ENCODE measurements around the gene XDH.

Gene XDH

GRCh38 chr2:31363956-31364750 is 50.4 kb downstream of the XDH start:
- no peak for DNase-seq

- no peak for DNase-seq
Observed at GRCh38 chr2:31362581-31362980, 52.0 kb downstream of the XDH start.

- DNase-seq, result no peak
Observed at GRCh38 chr2:31359229-31359628, 55.3 kb downstream of the XDH start.

- no peak for DNase-seq
Observed at GRCh38 chr2:31354837-31355236, 59.7 kb downstream of the XDH start.

GRCh38 chr2:31353179-31353578 is 61.4 kb downstream of the XDH start:
- no peak for DNase-seq

- DNase-seq, result no peak
Observed at GRCh38 chr2:31349684-31350083, 64.9 kb downstream of the XDH start.

GRCh38 chr2:31349160-31349559 is 65.4 kb downstream of the XDH start:
- DNase-seq, result no peak

- DNase-seq, result no peak
Observed at GRCh38 chr2:31348618-31349017, 65.9 kb downstream of the XDH start.

- DNase-seq, result no peak
Observed at GRCh38 chr2:31347750-31348149, 66.8 kb downstream of the XDH start.

- DNase-seq, result no peak
Observed at GRCh38 chr2:31347319-31347718, 67.2 kb downstream of the XDH start.

GRCh38 chr2:31344447-31344846 is 70.1 kb downstream of the XDH start:
- no peak for DNase-seq

GRCh38 chr2:31341351-31341750 is 73.2 kb downstream of the XDH start:
- no peak for DNase-seq

GRCh38 chr2:31339696-31340095 is 74.8 kb downstream of the XDH start:
- no peak for DNase-seq

GRCh38 chr2:31337860-31338259 is 76.7 kb downstream of the XDH start:
- DNase-seq, result no peak

- no peak for DNase-seq
Observed at GRCh38 chr2:31337197-31337596, 77.3 kb downstream of the XDH start.

GRCh38 chr2:31335921-31336585 is 78.5 kb downstream of the XDH start:
- DNase-seq, result no peak

- no peak for DNase-seq
Observed at GRCh38 chr2:31334311-31335026, 80.1 kb downstream of the XDH start.

- DNase-seq, result peak; percentile 76
Observed at GRCh38 chr2:31333527-31334183, 80.9 kb downstream of the XDH start.

GRCh38 chr2:31333046-31333445 is 81.5 kb downstream of the XDH start:
- no peak for DNase-seq

- DNase-seq, result no peak
Observed at GRCh38 chr2:31332521-31332920, 82.0 kb downstream of the XDH start.

GRCh38 chr2:31331156-31331555 is 83.4 kb downstream of the XDH start:
- no peak for DNase-seq

GRCh38 chr2:31329081-31329625 is 85.4 kb downstream of the XDH start:
- no peak for DNase-seq

GRCh38 chr2:31328026-31328425 is 86.5 kb downstream of the XDH start:
- no peak for DNase-seq
